Activated B cell treated with CpG ODN at 0.5 μM for 24 hours (primary cell): ENCODE measurements around the gene METRNL. TPM values are rescaled to one million over a fixed set of nuclear protein-coding genes. Genes with fewer than 3 reads are reported as not detected.
"Not testable (repeated sequence)": the region's sequence is repeated elsewhere in the genome, so short reads cannot be mapped to it uniquely, and the experiment has no call there.

Experiments used
- ATAC-seq: fragments of 200-7000 bp; cut with Tn5 transposase; one replicate; pipeline ENCODE4 v1.10.0; 2021; ENCODE audit warnings: low read depth, mild to moderate bottlenecking, moderate library complexity
- CTCF ChIA-PET: fragments of 350-600 bp; sonication (Branson Sonifier 250); formaldehyde crosslinking; loops from one replicate; lab custom pipeline; 2021; ENCODE audit warnings: antibody characterized with exemption; lab: Charles Lee
- POLR2A ChIA-PET: fragments of 350-600 bp; sonication (Branson Sonifier 250); formaldehyde crosslinking; loops from one replicate; lab custom pipeline; 2021; ENCODE audit warnings: antibody characterized with exemption; lab: Charles Lee
- DNase-seq: peaks from one replicate; pipeline ENCODE4 v3.0.0; 2022
- H3K27ac Mint-ChIP-seq: one replicate; pipeline ENCODE4 v1.8.0; 2020; ENCODE audit warnings: mixed read lengths
- H3K27me3 Mint-ChIP-seq: one replicate; pipeline ENCODE4 v1.8.0; 2021; ENCODE audit warnings: mixed read lengths
- H3K36me3 Mint-ChIP-seq: one replicate; pipeline ENCODE4 v1.8.0; 2021; ENCODE audit warnings: low read depth, mixed read lengths
- H3K4me1 Mint-ChIP-seq: one replicate; pipeline ENCODE4 v1.8.0; 2021; ENCODE audit warnings: mixed read lengths
- H3K4me3 Mint-ChIP-seq: one replicate; pipeline ENCODE4 v1.8.0; 2020; ENCODE audit warnings: mild to moderate bottlenecking, mixed read lengths
- H3K9me3 Mint-ChIP-seq: one replicate; pipeline ENCODE4 v1.8.0; 2020; ENCODE audit warnings: mixed read lengths
- intact Hi-C: fragments of 100-400 bp; cut with micrococcal nuclease; formaldehyde crosslinking; loops from one replicate; pipeline ENCODE4 v1.15.1; 2024
- total RNA-seq: library from RNA; stranded (reverse); gene quantifications from 2 replicates; pipeline ENCODE4 v1.2.3, GENCODE V29; 2022
- TF ChIP-seq, protein P1 (sequence below): fragments of 200-600 bp; IDR thresholded peaks from one replicate; pipeline ENCODE4 v1.8.0; 2022; ENCODE audit warnings: antibody characterized with exemption, mild to moderate bottlenecking

METRNL gene
- total RNA-seq, 1 donor from 2014 or later, result 10.7 TPM

DNA sequence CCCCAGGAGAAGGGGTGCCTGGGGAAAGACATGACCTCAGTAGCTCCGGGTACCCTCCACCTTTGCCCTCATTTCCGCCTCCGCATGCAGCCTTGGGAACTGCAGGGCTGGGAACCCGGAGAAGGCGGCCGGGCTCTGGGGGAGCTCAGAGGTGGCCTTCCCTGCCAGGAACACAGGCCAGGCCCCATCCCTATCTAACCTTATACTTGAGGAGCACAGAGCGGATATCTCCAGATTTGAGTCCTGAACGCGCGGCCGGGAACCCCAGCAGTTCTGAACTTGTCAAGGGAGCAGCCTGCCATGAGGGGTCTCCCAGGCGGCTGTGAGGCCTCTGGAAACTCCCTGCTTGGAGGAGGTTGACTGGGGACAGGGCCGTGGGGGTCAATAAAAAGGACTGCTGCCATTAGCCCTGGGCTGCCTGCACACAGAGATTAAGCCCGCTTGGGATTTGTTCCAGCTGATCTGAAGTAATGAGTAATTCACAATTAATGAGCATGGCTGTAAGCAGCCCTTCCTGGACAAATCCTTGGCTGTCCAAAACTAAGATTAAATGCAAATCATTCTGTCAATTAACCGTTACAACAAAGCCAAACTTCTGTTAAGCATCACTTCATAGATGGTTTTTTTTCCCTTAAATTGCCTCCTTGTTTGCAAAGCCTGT, 26.3 kb upstream of the METRNL start:
- peak overlapping the region; percentile 76 for H3K27ac Mint-ChIP-seq
- POLR2A ChIA-PET, result interaction anchor here (1.3 to 1.4 kb wide), 2 partner anchors 24 to 26 kb away, joined by 3 read pairs; partner anchors contain the start of gene METRNL

DNA sequence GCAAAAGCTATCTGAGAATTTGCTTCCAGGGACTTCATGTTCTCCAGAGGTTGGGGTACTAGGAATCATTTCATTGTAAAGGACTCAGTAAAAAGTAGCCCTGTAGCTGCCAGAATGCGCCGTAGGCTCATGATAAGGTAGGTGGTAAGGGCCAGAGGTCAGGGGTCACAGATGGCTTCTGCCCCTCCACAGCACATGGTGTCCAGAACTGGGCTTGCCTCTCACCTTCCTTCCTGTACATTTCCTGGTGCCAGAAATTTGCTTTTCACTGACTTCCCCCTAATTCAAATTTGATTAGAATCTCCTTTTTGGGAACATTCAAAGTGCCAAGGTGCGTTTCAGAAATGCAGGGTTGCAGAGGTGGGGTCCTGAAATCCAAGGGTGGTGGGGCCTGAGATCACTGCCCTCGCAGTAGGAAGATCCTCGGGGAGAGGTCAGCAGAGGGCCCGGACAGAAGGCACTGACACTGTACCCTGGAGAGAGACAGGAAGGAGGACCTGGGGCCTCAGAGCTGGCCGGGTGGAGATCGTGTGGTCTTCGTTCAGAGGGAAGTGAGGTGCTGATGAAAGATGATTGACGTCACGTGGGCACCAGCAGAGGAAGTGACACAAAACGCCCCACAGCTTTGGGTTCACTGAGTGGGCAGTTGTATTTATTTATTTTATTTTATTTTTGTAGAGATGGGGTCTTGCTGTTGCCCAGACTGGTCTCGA, 25.5 kb upstream of the METRNL start:
- ATAC-seq (no peak), DNase-seq (peak; percentile 21)
- Mint-ChIP-seq H3K4me1 (peaks cover 19% of the 10 kb centered on the region), H3K9me3 (no peaks in the 10 kb centered on the region), H3K27me3 (no peaks in the 10 kb centered on the region), H3K36me3 (no peaks in the 10 kb centered on the region), H3K4me3 (no peak overlapping the region), H3K27ac (peak overlapping the region; percentile 76)
- TF ChIP-seq, protein P1, sequence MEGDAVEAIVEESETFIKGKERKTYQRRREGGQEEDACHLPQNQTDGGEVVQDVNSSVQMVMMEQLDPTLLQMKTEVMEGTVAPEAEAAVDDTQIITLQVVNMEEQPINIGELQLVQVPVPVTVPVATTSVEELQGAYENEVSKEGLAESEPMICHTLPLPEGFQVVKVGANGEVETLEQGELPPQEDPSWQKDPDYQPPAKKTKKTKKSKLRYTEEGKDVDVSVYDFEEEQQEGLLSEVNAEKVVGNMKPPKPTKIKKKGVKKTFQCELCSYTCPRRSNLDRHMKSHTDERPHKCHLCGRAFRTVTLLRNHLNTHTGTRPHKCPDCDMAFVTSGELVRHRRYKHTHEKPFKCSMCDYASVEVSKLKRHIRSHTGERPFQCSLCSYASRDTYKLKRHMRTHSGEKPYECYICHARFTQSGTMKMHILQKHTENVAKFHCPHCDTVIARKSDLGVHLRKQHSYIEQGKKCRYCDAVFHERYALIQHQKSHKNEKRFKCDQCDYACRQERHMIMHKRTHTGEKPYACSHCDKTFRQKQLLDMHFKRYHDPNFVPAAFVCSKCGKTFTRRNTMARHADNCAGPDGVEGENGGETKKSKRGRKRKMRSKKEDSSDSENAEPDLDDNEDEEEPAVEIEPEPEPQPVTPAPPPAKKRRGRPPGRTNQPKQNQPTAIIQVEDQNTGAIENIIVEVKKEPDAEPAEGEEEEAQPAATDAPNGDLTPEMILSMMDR, result no peak
- intact Hi-C loops, result loop anchor here (5.0 to 10.0 kb wide), 3 partner anchors 77 to 269 kb away; no protein-coding TSS in a partner anchor
- CTCF ChIA-PET, result no interaction called here
- POLR2A ChIA-PET, result interaction anchor here (1.3 to 1.4 kb wide), 2 partner anchors 23 to 26 kb away, joined by 3 read pairs; partner anchors contain the start of gene METRNL

More for the DNA sequence above, 26.3 kb upstream of the METRNL start:
- intact Hi-C loops, result loop anchor here (5.0 to 10.0 kb wide), 3 partner anchors 76 to 268 kb away; no protein-coding TSS in a partner anchor
- Mint-ChIP-seq H3K36me3 (no peaks in the 10 kb centered on the region), H3K9me3 (no peaks in the 10 kb centered on the region), H3K4me3 (no peak overlapping the region), H3K27me3 (no peaks in the 10 kb centered on the region), H3K4me1 (peaks cover 27% of the 10 kb centered on the region)
- TF ChIP-seq, protein P1, result no peak
- DNase-seq (peak; percentile 13), ATAC-seq (no peak)
- CTCF ChIA-PET, result no interaction called here

DNA sequence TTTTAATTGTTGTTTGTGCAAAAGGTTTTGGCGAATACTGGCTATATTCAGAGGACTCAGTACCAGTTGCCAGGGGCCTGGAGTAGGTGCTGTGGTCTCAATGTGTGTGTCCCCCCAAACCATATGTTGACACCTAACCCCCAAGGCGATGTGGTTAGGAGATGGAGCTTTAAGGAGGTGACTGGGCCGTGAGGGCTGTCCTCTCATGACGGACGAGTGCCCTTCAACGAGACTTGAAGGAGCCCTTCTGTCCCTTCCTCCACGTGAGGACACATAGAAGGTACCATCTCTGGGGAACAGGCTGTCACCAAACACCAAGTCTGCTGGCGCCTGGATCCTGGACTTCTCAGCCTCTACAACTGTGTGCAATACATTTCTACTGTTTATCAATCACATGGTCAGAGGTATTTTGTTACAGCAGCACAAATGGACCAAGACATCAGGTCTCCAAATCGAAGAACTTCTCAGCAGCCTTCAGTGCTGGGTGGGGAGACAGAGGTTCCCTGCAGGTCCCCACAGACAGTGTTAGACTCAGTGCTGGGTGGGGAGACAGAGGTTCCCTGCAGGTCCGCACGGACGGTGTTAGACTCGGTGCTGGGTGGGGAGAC, 24.8 kb upstream of the METRNL start:
- DNase-seq (no peak), ATAC-seq (no peak)
- Mint-ChIP-seq H3K27me3 (no peaks in the 10 kb centered on the region), H3K9me3 (no peaks in the 10 kb centered on the region), H3K36me3 (no peaks in the 10 kb centered on the region), H3K27ac (no peak overlapping the region), H3K4me1 (peaks cover 19% of the 10 kb centered on the region), H3K4me3 (no peak overlapping the region)
- POLR2A ChIA-PET, result interaction anchor here (1.3 to 1.4 kb wide), 2 partner anchors 22 to 25 kb away, joined by 3 read pairs; partner anchors contain the start of gene METRNL
- TF ChIP-seq, protein P1, result no peak
- CTCF ChIA-PET, result no interaction called here
- intact Hi-C loops, result loop anchor here (5.0 to 10.0 kb wide), 3 partner anchors 77 to 270 kb away; no protein-coding TSS in a partner anchor

DNA sequence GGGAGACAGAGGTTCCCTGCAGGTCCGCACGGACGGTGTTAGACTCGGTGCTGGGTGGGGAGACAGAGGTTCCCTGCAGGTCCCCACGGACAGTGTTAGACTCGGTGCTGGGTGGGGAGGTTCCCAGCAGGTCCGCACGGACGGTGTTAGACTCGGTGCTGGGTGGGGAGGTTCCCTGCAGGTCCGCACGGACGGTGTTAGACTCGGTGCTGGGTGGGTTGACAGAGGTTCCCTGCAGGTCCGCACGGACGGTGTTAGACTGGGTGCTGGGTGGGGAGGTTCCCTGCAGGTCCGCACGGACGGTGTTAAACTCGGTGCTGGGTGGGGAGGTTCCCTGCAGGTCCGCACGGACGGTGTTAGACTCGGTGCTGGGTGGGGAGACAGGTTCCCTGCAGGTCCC, 24.2 kb upstream of the METRNL start:
- H3K36me3 Mint-ChIP-seq, H3K27me3 Mint-ChIP-seq, DNase-seq, CTCF ChIA-PET, POLR2A ChIA-PET, H3K4me3 Mint-ChIP-seq, H3K9me3 Mint-ChIP-seq, H3K27ac Mint-ChIP-seq, ATAC-seq: not testable (repeated sequence)
- intact Hi-C loops, result loop anchor here (10.0 kb wide), 1 partner anchor 270 kb away; no protein-coding TSS in a partner anchor
- peaks cover 17% of the 10 kb centered on the region for H3K4me1 Mint-ChIP-seq

GRCh38 chr17:83055911-83056582, 23.4 kb upstream of the METRNL start:
- TF ChIP-seq, protein P1, result no peak
- Mint-ChIP-seq H3K4me3 (no peak overlapping the region), H3K27me3 (peaks cover 3% of the 10 kb centered on the region), H3K36me3 (no peaks in the 10 kb centered on the region), H3K9me3 (no peaks in the 10 kb centered on the region), H3K4me1 (peaks cover 12% of the 10 kb centered on the region), H3K27ac (no peak overlapping the region)
- no peak for DNase-seq
- ChIA-PET POLR2A (no interaction called here), CTCF (no interaction called here)
- ATAC-seq, result no peak
- intact Hi-C loops, result loop anchor here (10.0 kb wide), 1 partner anchor 271 kb away; no protein-coding TSS in a partner anchor
